NCI-H1436 treated with DMSO at 0.1 percent for 48 hours (cell line): ENCODE results near the gene SLC24A5.
A peak's percentile ranks its signal among the peaks of the same experiment; 100 is the strongest.

Experiments used
- DNase-seq: peaks from one replicate; lab custom pipeline; 2025; lab: John Stamatoyannopoulos, UW

Gene SLC24A5

DNA sequence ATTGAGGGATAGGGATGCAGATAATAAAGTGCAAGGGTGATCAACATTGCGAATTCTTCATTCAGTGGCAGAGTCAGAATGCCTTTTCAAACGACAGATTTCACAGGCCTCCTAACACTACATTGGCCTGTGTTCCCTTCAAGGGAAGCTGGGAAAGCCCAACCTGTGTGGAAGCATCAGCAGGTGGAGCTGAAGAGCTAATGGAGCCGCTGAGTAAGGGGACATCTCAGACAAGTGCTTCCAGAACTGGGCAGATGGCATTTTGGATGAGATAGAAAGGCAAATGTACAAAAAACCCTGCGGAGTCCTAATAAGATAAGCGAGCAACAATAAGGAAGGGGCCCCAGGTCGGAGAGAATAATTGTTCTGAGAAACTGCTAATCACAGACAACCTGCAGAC is 8.5 kb upstream of the SLC24A5 start:
- DNase-seq, result no peak

- DNase-seq, result no peak
Measured at GRCh38 chr15:48119277-48119676, 1.5 kb upstream of the SLC24A5 start.

DNA sequence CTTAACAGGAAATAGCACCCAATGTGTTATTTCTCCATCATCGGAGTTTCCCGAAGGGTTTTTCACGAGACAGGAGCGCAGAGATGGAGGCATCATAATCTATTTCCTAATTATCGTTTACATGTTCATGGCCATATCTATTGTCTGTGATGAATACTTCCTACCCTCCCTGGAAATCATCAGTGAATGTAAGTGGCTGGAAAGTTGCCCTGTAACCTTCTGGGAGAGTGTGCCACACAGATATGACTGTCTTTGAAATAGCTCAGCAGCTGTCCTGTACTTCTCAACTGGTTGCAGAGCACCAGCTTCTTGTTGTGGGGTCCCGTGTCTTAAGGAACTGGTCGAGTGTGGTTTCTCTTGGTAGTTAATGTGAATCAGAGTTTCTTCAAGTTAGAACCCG is 1.1 kb downstream of the SLC24A5 start:
- no peak for DNase-seq

DNA sequence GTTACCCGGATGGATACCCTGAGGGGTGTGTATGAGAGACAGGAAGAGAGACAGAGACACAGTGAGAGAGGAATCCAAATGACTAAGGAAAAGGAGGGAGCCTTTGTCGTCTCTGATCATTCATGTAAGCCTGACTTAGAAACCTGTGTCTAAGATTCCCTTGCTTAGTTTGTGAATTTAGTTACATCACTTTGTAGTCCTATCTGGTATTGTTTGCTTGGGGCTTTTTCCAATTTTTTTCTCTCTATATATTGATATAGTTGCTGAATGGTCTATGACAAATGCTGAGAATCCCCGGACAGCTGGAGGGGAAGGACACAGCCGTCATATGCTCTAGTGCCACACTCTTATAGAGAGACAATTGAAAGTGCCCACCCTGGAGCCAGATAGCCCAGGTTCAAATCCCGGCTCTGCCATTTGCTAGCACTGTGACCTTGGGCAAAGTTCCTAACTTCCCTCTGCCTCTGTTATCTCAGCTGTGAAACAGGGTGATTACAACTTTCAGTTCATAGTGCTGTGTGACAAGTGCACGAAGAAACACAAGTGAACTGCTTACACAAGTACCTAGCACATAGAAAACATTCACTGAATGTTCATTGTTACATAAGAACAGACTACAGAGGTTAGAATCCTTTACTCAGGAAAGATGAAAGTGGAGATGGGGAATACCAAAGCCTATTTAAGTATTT is 6.0 kb downstream of the SLC24A5 start:
- DNase-seq, result no peak

DNA sequence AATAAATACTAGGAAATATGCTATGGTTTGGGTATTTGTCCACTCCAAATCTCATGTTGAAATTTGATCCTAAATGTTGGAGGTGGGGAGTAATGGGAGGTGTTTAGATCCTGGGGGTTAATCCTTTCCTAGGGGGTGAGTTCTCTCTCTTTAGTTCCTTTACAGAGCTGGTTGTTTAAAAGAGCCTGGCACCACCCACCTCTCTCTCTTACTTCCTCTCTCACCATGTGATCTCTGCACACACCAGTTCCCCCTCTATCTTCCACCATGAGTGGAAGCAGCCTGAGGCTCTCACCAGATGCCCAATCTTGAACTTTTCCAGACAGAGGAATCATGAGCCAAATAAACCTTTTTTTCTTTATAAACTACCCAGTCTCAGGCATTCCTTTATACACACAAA is 10.5 kb downstream of the SLC24A5 start:
- DNase-seq, result no peak

GRCh38 chr15:48132874-48133273 is 12.1 kb downstream of the SLC24A5 start:
- DNase-seq, result no peak

GRCh38 chr15:48143856-48144255 is 23.1 kb downstream of the SLC24A5 start:
- no peak for DNase-seq

GRCh38 chr15:48144889-48145288 is 24.1 kb downstream of the SLC24A5 start:
- DNase-seq, result no peak

GRCh38 chr15:48145923-48146322 is 25.1 kb downstream of the SLC24A5 start:
- no peak for DNase-seq

GRCh38 chr15:48147358-48147757 is 26.6 kb downstream of the SLC24A5 start:
- no peak for DNase-seq

DNA sequence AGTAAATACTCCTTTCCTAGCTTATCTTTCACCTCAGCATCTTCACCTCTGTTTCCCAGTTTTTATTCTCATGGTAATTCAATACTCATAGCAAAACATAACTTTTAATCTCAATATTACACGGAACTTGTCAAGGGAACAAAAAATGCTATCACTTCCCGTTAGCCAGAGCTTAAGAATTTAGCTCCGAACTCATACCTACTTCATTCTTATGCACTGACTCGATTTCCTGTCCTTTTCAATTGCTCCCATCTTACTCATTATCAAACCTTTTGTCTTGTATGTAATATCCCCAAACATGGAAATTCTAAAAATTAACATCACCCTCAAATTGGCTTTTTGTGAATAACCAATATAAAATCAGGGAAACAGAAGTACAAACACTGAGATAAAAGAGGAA is 29.1 kb downstream of the SLC24A5 start:
- no peak for DNase-seq

GRCh38 chr15:48153526-48153925 is 32.7 kb downstream of the SLC24A5 start:
- no peak for DNase-seq

DNA sequence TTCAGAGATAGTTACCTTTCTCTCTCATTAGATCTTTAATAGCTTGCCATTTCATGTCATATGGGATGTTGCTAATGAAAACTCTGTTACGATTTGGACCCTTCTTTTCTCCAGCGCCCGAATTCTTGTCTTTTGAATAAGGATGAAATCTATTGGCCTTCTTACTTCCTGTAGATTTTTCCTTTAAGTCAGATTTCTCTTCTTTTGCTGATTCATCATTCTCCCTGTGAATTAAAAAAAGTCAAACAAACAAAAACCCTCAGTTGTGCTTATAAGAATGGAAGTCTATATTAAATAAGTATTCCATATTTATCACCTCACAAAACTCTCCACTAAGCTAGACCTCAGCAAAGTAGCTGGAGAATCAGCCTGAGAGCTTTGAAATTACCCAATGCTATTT is 47.8 kb downstream of the SLC24A5 start:
- DNase-seq, result no peak

- DNase-seq, result peak; percentile 35
Measured at GRCh38 chr15:48170981-48171380, 50.2 kb downstream of the SLC24A5 start.

DNA sequence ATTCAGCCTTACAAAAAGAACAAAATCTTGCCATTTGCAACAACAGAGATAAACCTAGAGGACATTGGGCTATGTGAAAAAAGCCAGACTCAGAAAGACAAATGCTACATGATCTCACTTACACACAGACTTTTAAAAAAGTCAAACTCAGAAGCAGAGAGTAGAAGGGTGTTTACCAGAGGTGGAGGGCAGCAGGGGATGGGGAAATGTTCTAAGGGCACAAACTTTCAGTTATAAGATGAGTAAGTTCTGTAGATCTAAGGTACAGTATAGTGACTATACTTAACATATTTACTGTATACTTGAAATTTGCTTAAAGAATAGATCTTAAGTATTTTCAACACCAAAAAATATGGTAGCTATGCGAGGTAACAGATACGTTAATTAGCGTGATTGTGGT is 54.3 kb downstream of the SLC24A5 start:
- DNase-seq, result no peak

DNA sequence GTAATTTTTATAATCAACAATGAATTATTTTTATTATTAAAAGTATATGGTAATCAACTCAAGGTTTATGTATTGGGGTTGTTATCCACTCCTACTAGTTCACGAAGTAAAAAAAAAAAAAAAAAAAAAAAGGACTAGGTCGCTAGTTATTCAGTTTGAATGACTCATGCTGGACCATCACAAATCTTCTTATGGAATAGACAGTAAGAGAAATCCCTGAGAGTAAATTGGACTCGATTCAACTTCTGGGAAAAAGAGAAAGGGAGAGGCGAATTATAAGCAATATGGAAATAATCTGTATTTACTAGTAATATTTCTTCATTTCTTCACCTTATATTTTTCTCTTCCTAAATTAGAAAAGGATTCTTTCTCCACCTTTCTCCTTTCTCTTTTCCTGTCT is 55.3 kb downstream of the SLC24A5 start:
- DNase-seq, result no peak

- no peak for DNase-seq
Measured at GRCh38 chr15:48176957-48177356, 56.2 kb downstream of the SLC24A5 start.

DNA sequence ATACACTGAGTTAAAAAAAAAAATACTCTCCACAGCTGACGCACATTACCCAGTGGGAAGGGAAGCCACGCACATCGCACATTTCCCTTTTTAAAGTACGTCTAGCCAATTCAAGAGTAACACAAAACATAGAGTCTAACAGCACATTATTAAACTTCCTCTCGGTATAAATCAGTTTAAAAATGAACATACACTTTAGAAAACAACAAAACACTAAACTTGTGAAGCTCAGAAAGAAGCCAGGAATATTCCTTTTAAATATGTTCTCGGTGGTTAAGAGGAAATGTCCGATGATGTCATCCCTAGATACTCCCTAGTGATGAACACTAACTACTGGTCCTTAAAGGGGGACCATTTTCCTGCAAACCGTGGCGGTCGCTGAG is 56.6 kb downstream of the SLC24A5 start:
- DNase-seq, result peak; percentile 20

DNA sequence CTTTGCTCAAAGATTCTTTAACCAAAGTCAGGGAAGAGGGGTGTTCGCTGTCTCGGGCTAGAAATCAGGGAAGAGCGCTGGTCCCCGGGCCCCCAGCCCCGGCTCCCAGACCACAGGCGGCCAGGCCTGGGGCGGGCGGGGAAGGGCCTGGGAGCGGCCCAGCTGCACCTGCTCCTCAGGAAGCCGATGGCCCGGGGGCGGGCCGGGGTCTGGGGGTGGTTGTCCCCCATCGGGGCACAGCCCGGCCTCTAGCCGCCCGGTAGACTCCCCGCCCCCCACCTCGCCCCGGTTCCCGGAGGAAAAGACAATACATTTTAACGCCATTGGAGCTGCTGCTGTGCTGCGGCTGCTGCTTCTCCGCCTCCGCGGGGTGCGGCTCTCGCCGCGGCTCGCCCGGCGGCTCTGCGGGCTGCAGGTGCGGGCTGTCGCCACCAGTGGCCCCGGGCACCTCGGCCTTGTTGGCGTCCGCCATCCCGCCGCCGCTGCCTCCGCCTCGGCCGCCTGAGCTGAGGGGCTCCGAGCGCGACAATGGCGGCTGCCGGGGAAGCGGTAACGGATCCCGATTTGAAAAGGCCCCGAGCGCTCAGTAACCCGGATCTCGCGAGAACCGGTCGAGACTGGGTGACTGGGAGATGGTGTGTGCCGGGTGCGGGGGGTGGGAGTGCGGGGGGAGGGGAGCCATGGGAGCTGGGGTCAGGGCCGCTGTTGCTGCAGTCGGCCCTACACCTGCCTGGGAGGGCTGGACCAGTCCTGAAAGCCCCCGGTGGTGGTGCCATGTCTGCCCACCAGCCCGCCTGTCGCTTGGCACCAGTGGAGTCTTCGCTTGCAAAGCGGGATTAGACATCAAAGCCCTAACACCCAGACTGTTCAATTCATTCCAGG is 57.2 kb downstream of the SLC24A5 start, which contains the start of gene MYEF2:
TSS of gene MYEF2 (minus strand) at position 530 of the 882 bp plus-strand sequence. CDS start at position 472, 58 bp downstream.
- DNase-seq, result peak; percentile 66

- no peak for DNase-seq
Measured at GRCh38 chr15:48178648-48178931, 57.8 kb downstream of the SLC24A5 start.

DNA sequence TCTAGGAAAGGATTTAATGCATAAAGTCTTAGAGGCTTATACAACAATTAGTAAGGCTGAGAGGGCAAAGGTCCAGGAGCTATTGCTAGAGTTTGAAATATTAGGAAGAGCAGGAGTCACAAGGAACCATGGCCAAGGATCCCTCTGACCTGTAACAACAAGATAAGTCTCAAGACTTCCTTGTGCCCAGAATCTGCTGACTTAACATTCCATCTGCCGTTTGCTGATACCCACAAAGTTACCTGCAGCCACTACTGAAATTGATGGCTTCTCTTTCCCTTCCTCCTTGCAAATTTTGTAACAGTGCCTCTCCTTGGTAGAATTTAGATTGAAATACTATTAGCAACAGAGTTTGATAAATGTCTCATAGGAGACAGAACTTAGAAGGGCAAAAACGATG is 62.0 kb downstream of the SLC24A5 start:
- DNase-seq, result no peak

DNA sequence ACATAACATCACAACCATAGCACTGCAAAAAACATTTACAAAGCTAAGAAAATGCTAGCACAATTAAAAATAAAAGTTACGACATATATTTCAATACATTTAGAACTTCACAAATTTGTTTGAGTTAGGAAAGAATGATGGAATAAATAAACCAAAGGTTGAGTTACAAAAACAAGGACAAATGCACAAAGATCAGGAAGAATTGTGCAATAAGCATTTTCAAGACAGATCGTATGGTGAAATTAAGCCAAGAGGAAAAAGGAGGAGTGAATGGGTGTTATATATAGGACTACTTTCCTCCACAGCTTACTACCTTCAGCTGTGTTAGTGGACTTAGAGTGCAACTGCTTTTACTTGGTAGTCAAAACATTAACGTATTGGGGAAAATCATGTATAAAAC is 64.7 kb downstream of the SLC24A5 start:
- no peak for DNase-seq

- DNase-seq, result no peak
Measured at GRCh38 chr15:48186271-48186670, 65.5 kb downstream of the SLC24A5 start.
